HUDEP-2 (cell line): Measurements from ENCODE around the gene ATP5F1D.

ENCODE experiments used
- DNase-seq, 76 experiments: peaks; one replicate each; lab custom pipeline; 2025; ENCODE audit not compliant: unreplicated experiment in 76 of 76; lab: John Stamatoyannopoulos, UW

Gene ATP5F1D

DNA sequence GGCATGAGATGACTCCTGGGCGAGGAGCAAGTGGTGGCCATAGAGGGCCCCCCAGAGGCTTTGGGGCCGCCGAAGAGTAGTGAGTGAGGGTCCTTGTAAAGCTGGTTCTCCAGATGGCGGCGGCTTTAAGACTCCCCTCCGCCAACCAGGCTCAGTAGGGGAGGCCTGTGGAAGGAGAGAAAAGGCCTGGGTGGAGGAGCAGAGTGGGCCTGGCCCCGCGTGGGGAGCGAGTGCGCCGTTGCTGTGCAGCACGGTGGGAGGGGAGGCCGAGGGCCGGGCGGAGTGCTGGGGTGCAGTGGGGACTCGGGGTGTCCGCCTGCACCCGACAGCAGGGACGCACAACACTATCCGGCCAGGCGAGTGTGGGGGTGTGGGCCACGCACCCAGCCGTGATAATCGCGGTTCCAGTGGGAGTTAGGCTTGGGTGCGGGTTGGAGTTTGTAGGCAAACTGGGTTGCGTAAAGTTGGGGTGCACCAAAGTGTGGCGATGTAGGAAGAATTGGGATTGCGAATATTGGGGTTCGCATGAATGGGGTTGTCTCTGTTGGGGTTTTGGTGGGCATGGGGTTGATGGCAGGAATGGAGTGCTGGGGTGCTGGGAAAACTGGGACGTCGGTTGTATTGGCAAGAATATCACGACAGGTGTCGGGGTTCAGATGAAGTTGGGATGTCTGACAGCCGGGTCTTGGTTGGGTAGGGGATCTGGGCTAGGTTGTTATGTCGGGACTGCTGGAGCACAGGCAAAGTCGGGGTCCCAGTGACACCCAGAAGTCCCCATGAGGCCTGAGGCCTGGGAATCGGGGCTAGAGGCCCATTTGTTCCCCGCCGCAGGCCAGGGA, 26.9 kb downstream of the ATP5F1D start:
- no peak for DNase-seq

DNA sequence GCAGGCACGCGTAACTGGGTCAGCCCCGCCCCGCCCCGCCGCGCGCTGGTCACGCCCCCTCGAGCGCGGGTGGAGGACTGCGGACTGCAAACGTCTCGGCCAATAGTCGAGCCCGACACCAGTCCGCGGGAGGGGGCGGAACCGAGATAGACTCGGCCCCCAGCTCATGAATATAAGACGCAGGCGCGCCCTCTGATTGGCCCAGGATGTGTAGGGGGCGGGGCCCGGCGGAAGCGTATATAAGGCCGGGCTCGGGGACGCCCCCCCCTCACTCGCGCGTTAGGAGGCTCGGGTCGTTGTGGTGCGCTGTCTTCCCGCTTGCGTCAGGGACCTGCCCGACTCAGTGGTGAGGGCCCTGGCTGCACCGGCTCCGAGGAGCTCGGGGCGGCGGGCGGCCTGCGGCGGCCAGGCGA, 27.5 kb downstream of the ATP5F1D start, which contains the start of gene CIRBP:
Gene CIRBP, plus strand, starts transcription at position 268 of the 413 bp plus-strand sequence. CDS start 1,602 bp downstream, outside the sequence.
- DNase-seq, result peak; percentile 91 to 100 (median 100)

DNA sequence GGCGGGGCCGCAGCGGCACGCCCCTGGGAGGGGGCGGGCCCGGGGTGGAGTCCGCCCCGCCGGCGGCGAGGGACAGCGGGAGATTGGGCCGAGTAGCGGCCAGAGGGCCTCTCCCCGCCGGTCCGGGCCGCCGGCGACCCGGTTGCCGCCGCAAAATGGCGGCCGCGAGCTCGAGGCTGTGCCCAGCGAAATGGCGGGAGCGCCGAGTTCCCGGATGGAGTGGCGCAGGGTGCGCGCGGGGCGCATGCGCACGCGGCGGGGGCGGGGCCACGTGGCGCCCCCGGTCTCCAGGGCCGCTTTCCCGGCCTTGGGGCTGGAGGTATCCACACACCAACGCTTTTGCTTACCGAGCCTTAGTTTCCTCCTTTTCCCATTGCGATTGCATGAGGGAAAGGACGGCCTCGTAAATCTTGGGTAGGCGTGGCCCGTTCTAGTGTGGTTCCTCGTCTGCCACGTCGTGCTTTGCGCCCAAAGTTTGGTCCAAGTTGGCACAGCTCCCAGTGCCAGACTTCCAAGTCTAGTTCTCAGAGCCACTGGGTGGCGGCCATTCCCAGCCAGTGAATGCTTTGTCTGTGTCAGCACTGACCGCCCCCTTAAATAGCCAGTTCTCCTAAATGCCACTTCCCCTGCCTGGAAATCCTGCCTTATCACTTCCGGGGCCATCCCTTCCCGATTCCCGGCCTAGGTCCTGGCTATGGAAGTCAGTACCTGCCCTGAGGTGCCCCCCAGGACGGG, 28.1 kb downstream of the ATP5F1D start:
- DNase-seq, result peak in 66 of 76 experiments; percentile 51 to 99 (median 81)

DNA sequence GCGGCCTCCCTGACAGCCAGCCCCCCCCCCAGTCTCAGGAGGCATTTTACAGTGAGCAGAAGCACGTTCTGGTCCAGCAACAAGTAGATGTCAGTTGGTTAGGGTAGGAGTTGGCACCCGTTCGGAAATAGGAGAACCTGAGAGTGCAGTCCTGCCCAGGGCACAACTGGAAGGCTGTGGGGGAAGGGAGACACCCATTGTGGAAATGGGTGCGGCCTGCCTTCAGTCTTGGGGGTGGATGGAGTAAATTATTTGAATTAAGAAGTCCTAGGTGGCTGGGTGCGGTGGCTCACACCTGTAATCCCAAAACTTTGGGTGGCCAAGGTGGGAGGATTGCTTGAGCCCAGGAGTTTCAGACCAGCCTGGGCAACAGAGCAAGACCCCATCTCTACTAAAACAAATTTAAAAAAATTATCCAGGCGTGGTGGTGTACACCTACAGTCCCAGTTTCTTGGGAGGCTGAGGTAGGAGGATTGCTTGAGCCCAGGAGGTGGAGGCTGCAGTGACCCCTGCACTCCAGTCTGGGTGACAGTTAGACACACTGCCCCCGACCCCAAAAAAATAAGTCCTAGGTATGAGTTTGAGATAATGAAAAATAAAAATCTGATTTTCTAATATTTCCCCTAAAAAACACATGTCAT, 28.8 kb downstream of the ATP5F1D start:
- DNase-seq, result peak in 39 of 76 experiments; percentile 14 to 73 (median 45)

DNA sequence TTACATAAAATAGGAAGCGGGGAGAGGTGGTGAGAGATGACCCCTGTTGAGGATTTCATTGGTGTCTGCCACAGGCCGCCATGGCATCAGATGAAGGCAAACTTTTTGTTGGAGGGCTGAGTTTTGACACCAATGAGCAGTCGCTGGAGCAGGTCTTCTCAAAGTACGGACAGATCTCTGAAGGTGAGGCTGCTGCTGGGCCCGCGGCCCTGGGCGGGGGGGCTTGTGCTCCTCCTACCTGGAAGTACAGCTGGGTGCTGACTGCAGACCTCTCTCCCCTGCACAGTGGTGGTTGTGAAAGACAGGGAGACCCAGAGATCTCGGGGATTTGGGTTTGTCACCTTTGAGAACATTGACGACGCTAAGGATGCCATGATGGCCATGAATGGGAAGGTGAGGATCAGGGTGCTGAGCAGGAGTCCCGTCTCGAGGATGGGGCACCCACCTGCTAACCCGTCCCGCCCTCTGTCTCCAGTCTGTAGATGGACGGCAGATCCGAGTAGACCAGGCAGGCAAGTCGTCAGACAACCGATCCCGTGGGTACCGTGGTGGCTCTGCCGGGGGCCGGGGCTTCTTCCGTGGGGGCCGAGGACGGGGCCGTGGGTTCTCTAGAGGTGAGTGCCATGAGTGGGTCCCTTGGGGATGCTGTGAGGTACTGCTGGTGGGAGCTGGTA, 29.4 kb downstream of the ATP5F1D start:
- DNase-seq, result no peak

DNA sequence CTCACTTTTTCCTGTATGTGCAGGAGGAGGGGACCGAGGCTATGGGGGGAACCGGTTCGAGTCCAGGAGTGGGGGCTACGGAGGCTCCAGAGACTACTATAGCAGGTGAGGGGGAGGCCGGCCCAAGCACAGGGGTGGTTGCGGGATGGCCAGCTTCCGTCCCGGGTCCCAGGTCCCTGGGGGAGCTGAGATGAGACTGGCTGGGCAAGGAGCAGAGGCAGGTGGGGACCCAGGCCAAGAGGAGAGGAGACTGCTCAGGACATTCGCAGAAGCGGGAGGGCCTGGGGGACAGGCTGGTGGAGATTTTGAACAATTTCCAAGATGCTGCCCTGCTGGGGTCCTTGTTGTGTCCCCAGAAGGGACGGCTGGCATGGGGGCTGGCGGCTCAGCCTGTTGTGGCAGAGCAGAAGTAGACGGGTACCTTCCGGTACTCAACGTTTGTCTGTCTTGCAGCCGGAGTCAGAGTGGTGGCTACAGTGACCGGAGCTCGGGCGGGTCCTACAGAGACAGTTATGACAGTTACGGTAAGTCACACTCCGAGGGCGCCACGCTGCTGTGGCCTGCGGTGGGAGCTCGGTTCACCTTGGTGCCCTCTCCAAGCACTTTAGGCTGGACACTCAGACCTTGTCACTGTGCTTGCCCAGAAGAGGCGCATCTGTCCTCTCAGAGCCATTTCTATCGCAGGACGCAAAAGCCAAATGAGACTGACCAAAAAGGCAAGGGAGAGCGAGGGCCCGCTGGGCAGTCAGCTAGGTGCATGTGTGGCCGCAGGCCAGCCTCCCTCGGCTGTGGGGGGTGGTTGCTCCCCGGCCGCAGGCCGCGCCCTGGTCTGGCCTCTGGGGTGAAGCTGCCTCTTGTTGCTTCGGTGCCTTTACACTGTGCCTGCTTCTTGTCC, 30.2 kb downstream of the ATP5F1D start:
- DNase-seq, result no peak

DNA sequence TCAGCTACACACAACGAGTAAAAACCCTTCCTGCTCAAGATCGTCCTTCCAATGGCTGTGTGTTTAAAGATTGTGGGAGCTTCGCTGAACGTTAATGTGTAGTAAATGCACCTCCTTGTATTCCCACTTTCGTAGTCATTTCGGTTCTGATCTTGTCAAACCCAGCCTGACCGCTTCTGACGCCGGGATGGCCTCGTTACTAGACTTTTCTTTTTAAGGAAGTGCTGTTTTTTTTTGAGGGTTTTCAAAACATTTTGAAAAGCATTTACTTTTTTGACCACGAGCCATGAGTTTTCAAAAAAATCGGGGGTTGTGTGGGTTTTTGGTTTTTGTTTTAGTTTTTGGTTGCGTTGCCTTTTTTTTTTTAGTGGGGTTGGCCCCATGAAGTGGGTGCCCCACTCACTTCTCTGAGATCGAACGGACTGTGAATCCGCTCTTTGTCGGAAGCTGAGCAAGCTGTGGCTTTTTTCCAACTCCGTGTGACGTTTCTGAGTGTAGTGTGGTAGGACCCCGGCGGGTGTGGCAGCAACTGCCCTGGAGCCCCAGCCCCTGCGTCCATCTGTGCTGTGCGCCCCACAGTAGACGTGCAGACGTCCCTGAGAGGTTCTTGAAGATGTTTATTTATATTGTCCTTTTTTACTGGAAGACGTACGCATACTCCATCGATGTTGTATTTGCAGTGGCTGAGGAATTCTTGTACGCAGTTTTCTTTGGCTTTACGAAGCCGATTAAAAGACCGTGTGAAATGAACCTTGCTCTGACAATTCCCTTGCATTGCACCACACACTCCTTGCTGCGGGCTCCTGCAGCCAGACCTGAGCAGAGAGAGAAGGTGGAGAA, 31.1 kb downstream of the ATP5F1D start:
- DNase-seq, result no peak

DNA sequence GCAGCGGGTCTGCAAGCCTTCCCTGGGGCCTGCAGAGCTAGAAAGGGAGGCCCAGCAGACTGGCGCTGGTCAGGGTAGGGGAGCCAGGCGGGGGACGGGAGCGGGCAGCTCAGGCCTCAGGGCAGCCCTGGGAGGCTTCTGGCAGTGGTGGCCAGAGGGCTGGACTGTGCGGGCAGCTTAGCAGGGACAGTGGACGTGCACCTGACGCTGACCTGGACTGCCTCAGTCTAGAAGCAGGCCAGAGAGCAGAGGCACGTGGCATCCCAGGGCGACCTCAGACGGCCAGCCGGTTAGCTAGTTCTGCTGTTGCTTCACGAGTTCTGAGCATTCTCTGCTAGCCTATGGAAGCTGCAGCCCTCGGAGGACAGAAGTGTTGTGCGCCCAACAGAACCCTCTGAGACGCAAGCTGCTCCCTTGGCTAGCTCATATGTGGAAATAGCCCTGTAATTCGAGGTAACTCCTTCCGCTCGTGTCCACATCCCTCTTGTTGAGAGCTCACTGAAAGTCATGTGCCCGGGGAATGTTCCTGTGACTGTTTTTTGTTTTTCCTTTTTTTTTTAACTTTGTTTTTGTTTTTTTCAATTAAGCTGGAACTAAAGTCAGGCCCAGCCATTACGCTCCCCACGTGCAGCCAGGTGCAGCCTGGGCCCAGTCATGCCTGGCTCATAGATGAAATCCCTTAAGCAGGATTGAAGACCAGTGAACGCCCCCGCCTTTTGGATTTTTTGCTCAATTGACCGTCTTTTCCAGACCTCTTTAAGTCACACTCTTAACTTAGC, 31.9 kb downstream of the ATP5F1D start:
- no peak for DNase-seq

DNA sequence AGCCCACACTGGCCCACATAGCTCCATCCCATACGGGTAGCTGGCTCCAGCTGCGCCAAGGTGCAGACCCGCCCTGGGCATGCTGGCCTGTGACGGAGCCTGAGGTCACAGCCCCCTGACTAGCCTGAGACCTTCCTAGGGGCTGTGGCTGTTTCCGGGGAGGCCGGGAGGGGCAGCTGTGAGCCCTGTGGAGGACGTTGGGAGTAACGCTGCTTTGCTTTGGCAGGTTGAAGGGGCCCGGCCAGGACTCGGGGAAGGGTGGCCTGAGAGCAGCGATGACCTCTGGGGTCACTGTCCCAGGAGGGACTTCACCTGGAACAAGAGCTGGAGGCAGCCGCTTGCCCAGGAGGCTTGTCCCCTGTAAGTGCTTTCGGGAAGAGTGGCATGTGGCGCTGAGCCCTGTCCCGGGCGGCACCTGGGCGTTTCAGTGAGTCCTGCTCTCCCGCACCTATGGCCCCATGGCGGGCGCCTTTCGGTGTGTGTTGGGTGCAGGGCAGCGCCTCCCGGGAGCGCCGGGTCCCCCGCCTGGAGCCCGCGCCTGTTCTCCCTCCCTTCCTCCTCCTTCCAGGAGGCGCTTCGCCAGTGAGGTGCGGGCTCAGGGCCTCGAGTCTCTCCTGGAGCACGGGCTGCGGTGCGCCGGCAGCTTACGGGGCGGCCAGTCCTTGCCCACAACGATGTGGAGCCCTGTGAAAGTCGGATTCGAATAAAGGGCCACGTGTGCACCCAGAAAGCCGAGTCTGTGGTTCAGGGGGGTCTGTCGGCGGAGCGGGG, 32.7 kb downstream of the ATP5F1D start:
- DNase-seq, result no peak

DNA sequence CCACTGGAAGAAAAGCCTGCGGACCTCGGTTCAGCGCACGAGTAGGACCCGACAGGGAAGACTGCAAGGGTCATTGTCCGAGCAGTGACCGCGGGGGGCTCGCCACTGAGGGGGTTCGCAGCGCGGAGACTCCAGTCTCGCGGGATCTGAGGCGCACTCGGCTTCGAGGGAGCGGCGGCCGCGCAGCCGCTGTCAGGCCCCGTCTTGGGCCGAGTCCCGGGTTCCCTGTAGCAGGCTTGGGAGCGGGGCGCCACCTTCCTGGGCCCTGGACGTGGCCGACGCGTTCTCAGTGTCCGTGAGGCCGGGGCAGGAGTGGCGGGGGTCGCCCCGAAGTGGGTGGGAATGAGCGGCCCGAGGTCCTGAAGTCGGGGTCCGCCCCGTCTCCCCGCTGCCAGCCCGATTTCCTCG, 33.3 kb downstream of the ATP5F1D start:
- no peak for DNase-seq

DNA sequence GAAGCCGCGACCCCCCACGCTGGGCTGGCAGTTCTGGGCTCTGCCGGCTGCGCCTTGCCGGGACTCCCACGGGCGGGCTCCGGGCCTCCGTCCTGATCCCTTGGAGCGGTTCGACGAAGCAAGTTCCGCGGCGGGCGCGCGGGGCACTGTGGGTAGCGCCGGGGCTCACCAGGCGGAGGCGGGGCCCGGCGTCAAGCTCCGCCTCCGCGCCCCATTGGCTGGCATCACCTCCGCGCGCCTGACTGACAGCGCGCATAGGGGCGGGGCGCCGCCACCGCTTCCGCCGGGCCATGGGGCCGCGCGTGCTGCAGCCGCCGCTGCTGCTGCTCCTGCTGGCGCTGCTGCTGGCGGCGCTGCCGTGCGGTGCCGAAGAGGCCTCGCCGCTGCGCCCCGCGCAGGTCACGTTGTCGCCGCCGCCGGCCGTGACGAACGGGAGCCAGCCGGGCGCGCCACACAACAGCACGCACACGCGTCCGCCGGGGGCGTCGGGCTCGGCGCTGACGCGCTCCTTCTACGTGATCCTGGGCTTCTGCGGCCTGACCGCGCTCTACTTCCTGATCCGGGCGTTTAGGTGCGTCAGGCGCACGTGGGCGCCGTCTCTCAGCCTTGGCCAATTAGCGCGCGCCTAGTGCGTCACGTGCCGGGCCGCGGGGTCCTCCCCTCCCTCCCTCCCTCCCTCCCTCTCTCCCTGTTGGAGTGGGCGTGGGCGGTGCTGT, 33.9 kb downstream of the ATP5F1D start, which contains the start of gene FAM174C:
Gene FAM174C, plus strand, starts transcription at position 271 of the 716 bp plus-strand sequence. Its CDS starts 20 bp downstream, at position 291.
- DNase-seq, result peak in 75 of 76 experiments; percentile 75 to 99 (median 97)

DNA sequence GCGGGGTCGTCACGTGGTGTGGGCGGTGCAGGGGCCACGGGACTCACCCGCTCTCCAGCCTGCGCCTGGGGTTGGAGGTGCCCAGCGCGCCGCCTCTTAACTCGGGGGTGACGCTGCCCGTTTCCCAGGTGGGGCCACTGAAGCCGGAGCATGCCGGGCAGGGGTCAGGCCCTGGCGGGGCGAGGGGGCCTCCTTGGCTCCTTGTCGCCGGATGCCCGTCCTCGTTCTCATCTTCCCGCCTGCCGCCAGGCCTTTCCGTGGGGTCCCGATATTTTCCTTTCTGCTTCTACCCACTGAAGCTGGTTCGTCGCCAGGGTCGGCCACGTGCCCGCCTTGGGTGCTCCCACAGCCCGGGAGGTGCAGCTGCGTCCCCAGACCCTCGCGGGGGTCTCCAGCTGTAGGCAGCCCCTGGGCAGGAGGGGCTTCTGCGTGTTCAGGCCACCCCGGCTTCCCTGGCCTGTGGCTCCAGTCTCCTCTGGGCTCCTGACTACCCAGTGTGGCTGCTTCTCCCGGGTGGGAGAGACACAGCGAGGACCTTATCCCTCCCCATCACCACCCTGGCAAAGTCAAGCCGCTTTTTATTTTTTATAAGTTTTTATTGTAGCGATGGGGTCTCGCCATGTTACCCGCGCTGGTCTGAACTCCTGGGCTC, 34.6 kb downstream of the ATP5F1D start:
- DNase-seq, result peak in 1 of 76 experiments; percentile 80

DNA sequence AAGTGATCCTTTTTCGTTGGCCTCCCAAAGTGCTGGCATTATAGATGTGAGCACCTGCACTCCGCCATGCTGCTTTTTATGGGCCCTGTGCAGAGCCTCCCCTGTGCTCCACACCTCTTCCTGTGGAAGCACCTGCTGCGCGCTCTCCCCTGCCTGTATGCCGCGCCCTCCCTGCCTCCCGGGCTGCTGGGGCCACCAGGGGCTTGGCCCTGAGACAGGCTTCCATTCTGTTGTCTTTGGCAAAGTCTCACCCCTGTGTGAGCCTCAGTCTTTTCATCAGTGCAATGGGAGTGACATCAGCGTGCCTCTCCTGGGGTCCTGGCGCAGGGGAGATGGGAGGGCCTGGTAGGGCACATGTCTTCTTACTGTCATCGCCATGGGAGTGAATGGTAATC, 35.1 kb downstream of the ATP5F1D start:
- DNase-seq, result no peak

DNA sequence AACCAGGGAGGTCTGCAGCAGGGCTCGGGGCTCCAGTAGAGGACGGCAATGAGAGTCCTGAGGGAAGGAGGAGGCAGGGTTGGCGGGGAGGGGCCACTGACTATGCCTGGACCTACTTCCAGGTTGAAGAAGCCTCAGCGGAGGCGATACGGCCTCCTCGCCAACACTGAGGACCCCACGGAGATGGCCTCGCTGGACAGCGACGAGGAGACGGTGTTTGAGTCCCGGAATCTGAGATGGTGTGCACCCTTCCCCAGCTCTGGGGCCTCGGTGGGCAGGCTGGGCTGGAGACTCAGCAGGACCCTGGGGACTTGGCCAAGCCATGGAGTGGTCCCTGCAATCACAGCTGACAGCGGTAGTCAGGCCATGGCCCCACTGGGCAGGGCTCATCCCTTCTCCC, 35.5 kb downstream of the ATP5F1D start:
- DNase-seq, result no peak

DNA sequence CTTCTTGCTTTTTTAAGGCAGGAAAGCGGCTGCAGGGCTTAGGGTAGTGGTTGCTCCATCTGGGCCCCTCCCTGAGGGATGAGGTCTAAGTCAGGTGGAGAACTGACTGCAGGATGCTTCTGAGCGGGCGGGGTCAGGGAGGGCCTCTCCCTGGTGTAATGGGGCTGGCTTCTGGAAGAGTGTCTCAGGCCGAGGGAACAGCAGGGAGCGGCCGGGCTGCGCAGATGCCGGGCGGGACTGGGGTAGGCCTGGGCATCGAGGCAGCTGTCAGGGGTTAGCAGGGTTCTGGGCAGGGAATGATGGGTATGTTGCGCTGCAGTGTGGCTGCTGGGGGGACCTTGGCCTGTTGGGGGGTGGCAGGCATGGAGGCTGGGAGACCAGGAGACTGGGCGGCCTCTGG, 36.5 kb downstream of the ATP5F1D start:
- DNase-seq, result peak in 2 of 76 experiments; percentile 28 to 31
